ENCODE data around the gene PLAGL2. TPM values are rescaled to one million over a fixed set of nuclear protein-coding genes. Genes with fewer than 3 reads are reported as not detected.

Gene PLAGL2
- total RNA-seq, 1 experiment from 2014 or later, result 30.5 TPM

- CTCF ChIA-PET, result interaction anchor here (0.6 kb wide), 1 partner anchor 9 kb away, joined by 4 read pairs; no protein-coding TSS in a partner anchor
- H3K9me3 Mint-ChIP-seq (ENCODE audit: low read depth, unreplicated experiment), result no peaks in the 10 kb centered on the region
- DNase-seq, result no peak
- no TSS peak for BruUV-seq (replicated peaks)
- peaks cover 56% of the 10 kb centered on the region for H3K36me3 Mint-ChIP-seq (ENCODE audit: insufficient read depth, unreplicated experiment)
- H3K4me1 Mint-ChIP-seq (ENCODE audit: low read depth, unreplicated experiment), result peaks cover 11% of the 10 kb centered on the region
- intact Hi-C loops (cut with micrococcal nuclease; ENCODE audit: unreplicated experiment), result no loop called here
- no peak overlapping the region for H3K4me3 Mint-ChIP-seq (ENCODE audit: low read depth, unreplicated experiment)
- TF ChIP-seq CTCF (IDR thresholded peaks at IDR 0.05; ENCODE audit: unreplicated experiment), result no peak
- no peak overlapping the region for H3K27ac Mint-ChIP-seq (ENCODE audit: unreplicated experiment)
- no peaks in the 10 kb centered on the region for H3K27me3 Mint-ChIP-seq (ENCODE audit: unreplicated experiment)
Measured at GRCh38 chr20:32159766-32160221, 47.7 kb downstream of the PLAGL2 start.

GRCh38 chr20:32158943-32159660 lies 48.4 kb downstream of the PLAGL2 start:
- no peak for TF ChIP-seq CTCF (IDR thresholded peaks at IDR 0.05; ENCODE audit: unreplicated experiment)
- Mint-ChIP-seq H3K4me1 (ENCODE audit: low read depth, unreplicated experiment) (peaks cover 17% of the 10 kb centered on the region), H3K27me3 (ENCODE audit: unreplicated experiment) (no peaks in the 10 kb centered on the region), H3K36me3 (ENCODE audit: insufficient read depth, unreplicated experiment) (peaks cover 63% of the 10 kb centered on the region), H3K27ac (ENCODE audit: unreplicated experiment) (no peak overlapping the region), H3K9me3 (ENCODE audit: low read depth, unreplicated experiment) (no peaks in the 10 kb centered on the region), H3K4me3 (ENCODE audit: low read depth, unreplicated experiment) (no peak overlapping the region)
- CTCF ChIA-PET, result interaction anchor here (0.7 kb wide), 1 partner anchor 1529 kb away, joined by 4 read pairs; no protein-coding TSS in a partner anchor
- intact Hi-C loops (cut with micrococcal nuclease; ENCODE audit: unreplicated experiment), result no loop called here
- DNase-seq, result no peak
- no TSS peak for BruUV-seq (replicated peaks)

DNA sequence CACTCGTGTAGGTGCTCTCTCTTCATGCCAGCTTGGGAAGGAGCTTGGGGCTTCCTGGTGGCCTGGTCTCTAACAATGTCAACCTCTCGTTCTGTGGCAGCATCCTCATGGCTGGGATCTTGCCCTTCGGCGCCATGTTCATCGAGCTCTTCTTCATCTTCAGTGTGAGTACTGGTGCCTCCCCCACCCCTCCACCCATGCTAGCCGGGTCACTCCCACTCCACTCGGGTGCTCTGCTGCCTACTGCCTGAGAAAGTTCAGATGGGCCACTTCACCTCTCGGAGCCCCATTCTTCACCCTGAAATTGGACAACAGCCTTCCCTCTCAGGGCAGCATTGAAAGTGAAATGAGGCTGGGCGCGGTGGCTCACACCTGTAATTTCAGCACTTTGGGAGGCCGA lies 49.2 kb downstream of the PLAGL2 start:
- no peaks in the 10 kb centered on the region for H3K27me3 Mint-ChIP-seq (ENCODE audit: unreplicated experiment)
- H3K9me3 Mint-ChIP-seq (ENCODE audit: low read depth, unreplicated experiment), result no peaks in the 10 kb centered on the region
- intact Hi-C loops (cut with micrococcal nuclease; ENCODE audit: unreplicated experiment), result no loop called here
- peaks cover 17% of the 10 kb centered on the region for H3K4me1 Mint-ChIP-seq (ENCODE audit: low read depth, unreplicated experiment)
- H3K36me3 Mint-ChIP-seq (ENCODE audit: insufficient read depth, unreplicated experiment), result peaks cover 65% of the 10 kb centered on the region
- no peak overlapping the region for H3K4me3 Mint-ChIP-seq (ENCODE audit: low read depth, unreplicated experiment)
- no TSS peak for BruUV-seq (replicated peaks)
- TF ChIP-seq CTCF (IDR thresholded peaks at IDR 0.05; ENCODE audit: unreplicated experiment), result no peak
- CTCF ChIA-PET, result no interaction called here
- H3K27ac Mint-ChIP-seq (ENCODE audit: unreplicated experiment), result no peak overlapping the region
- DNase-seq, result no peak

GRCh38 chr20:32157611-32158010 lies 49.9 kb downstream of the PLAGL2 start:
- intact Hi-C loops (cut with micrococcal nuclease; ENCODE audit: unreplicated experiment), result no loop called here
- TF ChIP-seq CTCF (IDR thresholded peaks at IDR 0.05; ENCODE audit: unreplicated experiment), result no peak
- Mint-ChIP-seq H3K4me3 (ENCODE audit: low read depth, unreplicated experiment) (no peak overlapping the region), H3K9me3 (ENCODE audit: low read depth, unreplicated experiment) (no peaks in the 10 kb centered on the region), H3K27ac (ENCODE audit: unreplicated experiment) (no peak overlapping the region), H3K27me3 (ENCODE audit: unreplicated experiment) (no peaks in the 10 kb centered on the region), H3K36me3 (ENCODE audit: insufficient read depth, unreplicated experiment) (peaks cover 67% of the 10 kb centered on the region), H3K4me1 (ENCODE audit: low read depth, unreplicated experiment) (peaks cover 21% of the 10 kb centered on the region)
- CTCF ChIA-PET, result interaction anchor here (1.1 kb wide), 1 partner anchor 36 kb away, joined by 3 read pairs; no protein-coding TSS in a partner anchor
- BruUV-seq (replicated peaks), result no TSS peak
- no peak for DNase-seq
